ENCODE results near the gene PODNL1.

The PODNL1 gene

GRCh38 chr19:13962699-13963602, 24.7 kb upstream of the PODNL1 start:
- in situ Hi-C loops (cut with HindIII; ENCODE audit: low sequenced_read_pairs) = no loop called here
- TF ChIP-seq CTCF (IDR thresholded peaks at IDR 0.05; ENCODE audit: low read depth, low read length) = no peak
- no peak overlapping the region for H3K4me3 ChIP-seq (ENCODE audit: low read depth, low read length)
- DNase-seq (ENCODE audit: low read depth, low spot score) = peak; percentile 66

- no peak for TF ChIP-seq CTCF (IDR thresholded peaks at IDR 0.05; ENCODE audit: low read depth, low read length)
- in situ Hi-C loops (cut with HindIII; ENCODE audit: low sequenced_read_pairs) = no loop called here
- no peak for DNase-seq (ENCODE audit: low read depth, low spot score)
- no peak overlapping the region for H3K4me3 ChIP-seq (ENCODE audit: low read depth, low read length)
Observed at GRCh38 chr19:13961826-13962698, 23.8 kb upstream of the PODNL1 start.

GRCh38 chr19:13960863-13961784, 22.9 kb upstream of the PODNL1 start:
- no peak for TF ChIP-seq CTCF (IDR thresholded peaks at IDR 0.05; ENCODE audit: low read depth, low read length)
- DNase-seq (ENCODE audit: low read depth, low spot score) = no peak
- in situ Hi-C loops (cut with HindIII; ENCODE audit: low sequenced_read_pairs) = no loop called here
- H3K4me3 ChIP-seq (ENCODE audit: low read depth, low read length) = no peak overlapping the region

GRCh38 chr19:13959962-13960862, 22.0 kb upstream of the PODNL1 start:
- TF ChIP-seq CTCF (IDR thresholded peaks at IDR 0.05; ENCODE audit: low read depth, low read length) = peak; percentile 37
- in situ Hi-C loops (cut with HindIII; ENCODE audit: low sequenced_read_pairs) = no loop called here
- H3K4me3 ChIP-seq (ENCODE audit: low read depth, low read length) = no peak overlapping the region
- DNase-seq (ENCODE audit: low read depth, low spot score) = no peak

GRCh38 chr19:13959141-13959961, 21.1 kb upstream of the PODNL1 start:
- no peak overlapping the region for H3K4me3 ChIP-seq (ENCODE audit: low read depth, low read length)
- in situ Hi-C loops (cut with HindIII; ENCODE audit: low sequenced_read_pairs) = no loop called here
- TF ChIP-seq CTCF (IDR thresholded peaks at IDR 0.05; ENCODE audit: low read depth, low read length) = no peak
- no peak for DNase-seq (ENCODE audit: low read depth, low spot score)
